ENCODE results near the gene TSPAN1. TPM values are rescaled to one million over a fixed set of nuclear protein-coding genes. Genes with fewer than 3 reads are reported as not detected.

The TSPAN1 gene
- total RNA-seq, 1 donor from 2014 or later = 1.7 TPM

- no peak overlapping the region for H3K4me3 ChIP-seq (ENCODE audit: insufficient read depth, low read depth, low read length)
- no peaks in the 10 kb centered on the region for H3K27me3 ChIP-seq (ENCODE audit: insufficient read depth, low read length)
- H3K9ac ChIP-seq (ENCODE audit: low read length) = no peak overlapping the region
- H3K4me1 ChIP-seq (ENCODE audit: insufficient read depth, low read length) = no peaks in the 10 kb centered on the region
- FAIRE-seq (no peak), DNase-seq (ENCODE audit: low read depth) (no peak)
- no peak overlapping the region for H3K27ac ChIP-seq (ENCODE audit: low read depth, low read length)
- H3K27me3 Mint-ChIP-seq (ENCODE audit: low read depth, unreplicated experiment) = no peaks in the 10 kb centered on the region
- no peaks in the 10 kb centered on the region for H3K9me3 Mint-ChIP-seq (ENCODE audit: unreplicated experiment)
- H3K9me3 ChIP-seq (ENCODE audit: insufficient read depth, low read depth, low read length) = no peaks in the 10 kb centered on the region
- no peak overlapping the region for H3K4me2 ChIP-seq (ENCODE audit: low read length)
- H3K36me3 Mint-ChIP-seq (ENCODE audit: low read depth, unreplicated experiment) = no peaks in the 10 kb centered on the region
- H3K27ac Mint-ChIP-seq (ENCODE audit: unreplicated experiment) = no peak overlapping the region
- no peaks in the 10 kb centered on the region for H3K4me1 Mint-ChIP-seq (ENCODE audit: low read depth, unreplicated experiment)
- H3K79me2 ChIP-seq (ENCODE audit: insufficient read depth, low read length) = no peaks in the 10 kb centered on the region
- H2AFZ ChIP-seq (ENCODE audit: low read depth, low read length) = no peak overlapping the region
- H4K20me1 ChIP-seq (ENCODE audit: insufficient read depth, low read length) = no peaks in the 10 kb centered on the region
- TF ChIP-seq EZH2 (IDR thresholded peaks at IDR 0.05; ENCODE audit: insufficient read depth, low read length) (no peak), CTCF (IDR thresholded peaks at IDR 0.05; ENCODE audit: insufficient read depth, low read depth, low read length) (no peak)
- H3K4me3 Mint-ChIP-seq (ENCODE audit: unreplicated experiment) = no peak overlapping the region
- no peaks in the 10 kb centered on the region for H3K36me3 ChIP-seq (ENCODE audit: insufficient read depth, low read length)
Measured at GRCh38 chr1:46211051-46211450, 36.2 kb downstream of the TSPAN1 start.

DNA sequence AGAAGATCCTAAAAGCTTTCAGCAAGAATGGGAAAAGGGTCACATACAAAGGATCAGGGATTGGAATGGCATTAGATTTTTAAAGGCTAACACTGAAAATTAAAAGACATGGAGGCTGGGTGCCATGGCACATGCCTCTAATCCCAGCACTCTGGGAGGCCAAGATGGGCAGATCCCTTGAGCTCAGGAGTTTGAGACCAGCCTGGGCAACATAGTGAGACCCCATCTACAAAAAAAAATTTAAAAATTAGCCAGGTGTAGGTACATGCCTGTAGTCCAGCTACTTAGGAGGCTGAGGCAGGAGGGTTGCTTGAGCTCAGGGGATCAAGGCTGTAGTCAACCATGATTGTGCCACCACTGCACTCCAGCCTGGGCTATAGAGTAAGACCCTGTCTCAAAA, 40.6 kb downstream of the TSPAN1 start:
- Histone ChIP-seq H3K4me1 (ENCODE audit: insufficient read depth, low read length) (no peaks in the 10 kb centered on the region), H3K36me3 (ENCODE audit: insufficient read depth, low read length) (no peaks in the 10 kb centered on the region), H3K4me2 (ENCODE audit: low read length) (no peak overlapping the region), H3K9ac (ENCODE audit: low read length) (no peak overlapping the region), H2AFZ (ENCODE audit: low read depth, low read length) (no peak overlapping the region), H3K27ac (ENCODE audit: low read depth, low read length) (no peak overlapping the region), H3K9me3 (ENCODE audit: insufficient read depth, low read depth, low read length) (no peaks in the 10 kb centered on the region), H3K4me3 (ENCODE audit: insufficient read depth, low read depth, low read length) (no peak overlapping the region), H3K27me3 (ENCODE audit: insufficient read depth, low read length) (no peaks in the 10 kb centered on the region), H3K79me2 (ENCODE audit: insufficient read depth, low read length) (no peaks in the 10 kb centered on the region), H4K20me1 (ENCODE audit: insufficient read depth, low read length) (no peaks in the 10 kb centered on the region)
- no peak overlapping the region for H3K4me3 Mint-ChIP-seq (ENCODE audit: unreplicated experiment)
- no peak for TF ChIP-seq EZH2 (IDR thresholded peaks at IDR 0.05; ENCODE audit: insufficient read depth, low read length)
- no peak for TF ChIP-seq CTCF (IDR thresholded peaks at IDR 0.05; ENCODE audit: insufficient read depth, low read depth, low read length)
- no peaks in the 10 kb centered on the region for H3K36me3 Mint-ChIP-seq (ENCODE audit: low read depth, unreplicated experiment)
- H3K4me1 Mint-ChIP-seq (ENCODE audit: low read depth, unreplicated experiment) = no peaks in the 10 kb centered on the region
- no peaks in the 10 kb centered on the region for H3K9me3 Mint-ChIP-seq (ENCODE audit: unreplicated experiment)
- H3K27me3 Mint-ChIP-seq (ENCODE audit: low read depth, unreplicated experiment) = no peaks in the 10 kb centered on the region
- H3K27ac Mint-ChIP-seq (ENCODE audit: unreplicated experiment) = no peak overlapping the region
- no peak for DNase-seq (ENCODE audit: low read depth)
- FAIRE-seq = no peak

DNA sequence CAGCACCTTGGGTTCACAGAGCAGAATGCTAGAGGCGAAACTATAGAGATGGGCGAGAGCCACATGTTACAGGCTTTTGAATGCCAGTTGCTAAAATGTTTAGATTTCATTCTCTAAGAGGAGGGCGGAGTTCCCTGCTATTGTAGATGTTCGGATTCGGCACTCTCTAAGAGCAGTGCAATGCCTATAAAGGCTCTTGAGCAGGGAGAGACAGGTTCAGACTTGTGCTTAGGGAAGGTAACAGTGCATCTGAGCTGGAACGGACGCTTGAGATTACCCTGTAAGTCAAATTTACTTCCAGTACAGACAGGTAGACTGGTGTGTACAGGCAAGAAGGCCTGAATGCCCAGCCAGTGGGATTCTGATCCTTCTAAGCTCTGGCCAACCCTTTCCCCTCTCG, 43.6 kb downstream of the TSPAN1 start:
- no peaks in the 10 kb centered on the region for H3K9me3 Mint-ChIP-seq (ENCODE audit: unreplicated experiment)
- Histone ChIP-seq H3K4me3 (ENCODE audit: insufficient read depth, low read depth, low read length) (no peak overlapping the region), H3K9me3 (ENCODE audit: insufficient read depth, low read depth, low read length) (no peaks in the 10 kb centered on the region), H2AFZ (ENCODE audit: low read depth, low read length) (no peak overlapping the region), H3K79me2 (ENCODE audit: insufficient read depth, low read length) (no peaks in the 10 kb centered on the region), H3K27me3 (ENCODE audit: insufficient read depth, low read length) (no peaks in the 10 kb centered on the region), H3K36me3 (ENCODE audit: insufficient read depth, low read length) (no peaks in the 10 kb centered on the region), H4K20me1 (ENCODE audit: insufficient read depth, low read length) (no peaks in the 10 kb centered on the region), H3K4me2 (ENCODE audit: low read length) (no peak overlapping the region), H3K27ac (ENCODE audit: low read depth, low read length) (no peak overlapping the region), H3K4me1 (ENCODE audit: insufficient read depth, low read length) (peaks cover under 1% of the 10 kb centered on the region), H3K9ac (ENCODE audit: low read length) (no peak overlapping the region)
- no peaks in the 10 kb centered on the region for H3K27me3 Mint-ChIP-seq (ENCODE audit: low read depth, unreplicated experiment)
- H3K27ac Mint-ChIP-seq (ENCODE audit: unreplicated experiment) = no peak overlapping the region
- peaks cover 8% of the 10 kb centered on the region for H3K4me1 Mint-ChIP-seq (ENCODE audit: low read depth, unreplicated experiment)
- FAIRE-seq (no peak), DNase-seq (ENCODE audit: low read depth) (no peak)
- no peak overlapping the region for H3K4me3 Mint-ChIP-seq (ENCODE audit: unreplicated experiment)
- TF ChIP-seq EZH2 (IDR thresholded peaks at IDR 0.05; ENCODE audit: insufficient read depth, low read length) = no peak
- no peak for TF ChIP-seq CTCF (IDR thresholded peaks at IDR 0.05; ENCODE audit: insufficient read depth, low read depth, low read length)
- no peaks in the 10 kb centered on the region for H3K36me3 Mint-ChIP-seq (ENCODE audit: low read depth, unreplicated experiment)
